SK-N-SH (cell line): Measurements from ENCODE around the gene FBXL22.

Experiments used
- CTCF ChIP-seq: fragments of 200-600 bp; sonication (generic); IDR thresholded peaks from 2 replicates; pipeline ENCODE4 v1.6.1; 2017; ENCODE audit warnings: antibody characterized with exemption, mild to moderate bottlenecking, moderate library complexity
- EP300 ChIP-seq, 2 experiments: IDR thresholded peaks; 2 replicates each; pipeline versions ENCODE4 v1.4.0 to v1.6.1; 2012; ENCODE audit warnings: borderline replicate concordance in 1 of 2, low read depth in 1 of 2, low read length in 1 of 2

GRCh38 chr15:63564093-63564492, 33.1 kb upstream of the FBXL22 start:
- no peak for TF ChIP-seq CTCF
- no peak for TF ChIP-seq EP300 (IDR thresholded peaks at IDR 0.05; ENCODE audit: borderline replicate concordance in 1 of 2, low read depth in 1 of 2, low read length in 1 of 2)
